Measurements from ENCODE around the gene INPP5F. TPM values are rescaled to one million over a fixed set of nuclear protein-coding genes. Genes with fewer than 3 reads are reported as not detected.
"Not testable (repeated sequence)": the region's sequence is repeated elsewhere in the genome, so short reads cannot be mapped to it uniquely, and the experiment has no call there.

INPP5F gene
- total RNA-seq, 2 donors from 2014 or later, result 17.1 to 23.7 TPM

DNA sequence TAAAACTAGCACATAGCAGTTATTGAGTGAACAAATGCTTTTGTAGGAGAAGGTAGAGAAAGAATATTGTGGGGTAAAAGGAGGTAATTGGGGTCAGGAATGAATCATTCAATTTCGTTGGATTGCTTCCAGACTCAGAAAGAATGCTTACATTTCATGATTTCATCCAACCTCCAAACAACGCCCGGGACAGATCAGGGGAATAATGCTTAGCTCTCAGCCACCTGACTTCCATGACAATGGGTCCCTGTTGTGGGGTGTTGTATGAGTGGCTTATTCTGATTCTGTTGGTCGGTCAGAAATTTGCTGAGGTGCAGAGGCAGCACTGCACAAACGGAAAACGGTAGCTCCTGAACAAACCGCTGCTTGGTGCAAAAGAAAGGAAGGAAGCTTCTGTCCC is 24.0 kb upstream of the INPP5F start:
- Histone ChIP-seq H3K27me3 (replicated peaks; ENCODE audit: insufficient read depth) (no peaks in the 10 kb centered on the region), H3K9me3 (no peaks in the 10 kb centered on the region), H3K27ac (no peak overlapping the region), H3K36me3 (no peaks in the 10 kb centered on the region), H3K4me1 (ENCODE audit: control insufficient read depth in 1 of 2, low read depth in 2 of 2) (peaks cover 2 to 9% of the 10 kb centered on the region in 2 donors), H3K4me3 (no peak overlapping the region)
- TF ChIP-seq, protein P1, sequence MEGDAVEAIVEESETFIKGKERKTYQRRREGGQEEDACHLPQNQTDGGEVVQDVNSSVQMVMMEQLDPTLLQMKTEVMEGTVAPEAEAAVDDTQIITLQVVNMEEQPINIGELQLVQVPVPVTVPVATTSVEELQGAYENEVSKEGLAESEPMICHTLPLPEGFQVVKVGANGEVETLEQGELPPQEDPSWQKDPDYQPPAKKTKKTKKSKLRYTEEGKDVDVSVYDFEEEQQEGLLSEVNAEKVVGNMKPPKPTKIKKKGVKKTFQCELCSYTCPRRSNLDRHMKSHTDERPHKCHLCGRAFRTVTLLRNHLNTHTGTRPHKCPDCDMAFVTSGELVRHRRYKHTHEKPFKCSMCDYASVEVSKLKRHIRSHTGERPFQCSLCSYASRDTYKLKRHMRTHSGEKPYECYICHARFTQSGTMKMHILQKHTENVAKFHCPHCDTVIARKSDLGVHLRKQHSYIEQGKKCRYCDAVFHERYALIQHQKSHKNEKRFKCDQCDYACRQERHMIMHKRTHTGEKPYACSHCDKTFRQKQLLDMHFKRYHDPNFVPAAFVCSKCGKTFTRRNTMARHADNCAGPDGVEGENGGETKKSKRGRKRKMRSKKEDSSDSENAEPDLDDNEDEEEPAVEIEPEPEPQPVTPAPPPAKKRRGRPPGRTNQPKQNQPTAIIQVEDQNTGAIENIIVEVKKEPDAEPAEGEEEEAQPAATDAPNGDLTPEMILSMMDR (IDR thresholded peaks at IDR 0.05), result no peak
- no peak for ATAC-seq (ENCODE audit: insufficient number of reproducible peaks, low FRiP score, low read depth)
- no peak for DNase-seq (ENCODE audit: low spot score)

DNA sequence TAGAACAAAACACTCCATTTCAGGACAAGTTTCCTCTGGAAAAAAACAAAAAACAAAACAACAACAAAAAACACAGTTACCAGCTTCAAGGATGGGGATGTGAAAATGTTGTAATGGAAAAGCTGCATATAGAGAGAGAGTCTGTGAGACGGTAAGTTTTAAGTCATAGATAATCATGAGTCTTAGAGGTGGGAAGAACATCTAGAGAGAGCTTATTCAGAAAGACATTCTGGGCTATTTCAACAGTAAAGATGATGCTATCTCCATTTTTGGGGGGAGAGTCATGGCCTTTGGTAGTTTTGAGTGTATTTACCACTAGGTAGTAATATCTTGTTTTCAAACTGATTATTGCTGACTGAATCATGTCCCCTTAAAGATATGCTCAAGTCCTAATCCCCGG is 23.3 kb upstream of the INPP5F start:
- ATAC-seq (ENCODE audit: insufficient number of reproducible peaks, low FRiP score, low read depth), result no peak
- Histone ChIP-seq H3K27ac (no peak overlapping the region), H3K4me1 (ENCODE audit: control insufficient read depth in 1 of 2, low read depth in 2 of 2) (peaks cover 2 to 9% of the 10 kb centered on the region in 2 donors), H3K9me3 (no peaks in the 10 kb centered on the region), H3K36me3 (no peaks in the 10 kb centered on the region), H3K4me3 (no peak overlapping the region), H3K27me3 (replicated peaks; ENCODE audit: insufficient read depth) (no peaks in the 10 kb centered on the region)
- TF ChIP-seq, protein P1 (IDR thresholded peaks at IDR 0.05), result no peak
- no peak for DNase-seq (ENCODE audit: low spot score)

DNA sequence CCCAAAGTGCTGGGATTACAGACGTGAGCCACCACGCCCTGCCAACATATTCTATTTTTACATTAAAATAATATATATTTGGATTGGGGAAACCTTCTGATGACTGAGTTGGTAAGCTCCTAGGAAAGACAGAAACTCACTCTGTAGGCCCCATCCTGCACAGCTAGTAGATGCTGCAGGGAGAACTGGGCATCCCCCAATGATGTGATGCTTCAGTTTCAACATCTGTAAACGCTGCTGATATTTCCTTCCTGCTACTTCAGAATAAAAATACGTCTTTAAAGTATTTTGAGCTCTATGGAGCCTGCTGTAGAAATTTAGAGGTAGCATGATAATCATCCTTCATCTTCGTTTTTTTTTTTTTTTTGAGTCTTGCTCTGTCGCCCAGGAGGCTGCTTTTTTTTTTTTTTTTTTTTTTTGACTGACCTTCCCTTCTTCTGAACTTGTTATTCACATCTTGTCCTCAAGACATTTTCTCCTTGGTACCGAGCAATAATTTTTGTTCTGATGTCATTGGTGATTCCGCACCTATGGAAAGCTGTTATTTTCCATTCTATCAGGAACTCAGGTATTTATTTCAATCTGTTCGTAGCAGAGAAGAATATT is 21.8 kb upstream of the INPP5F start:
- TF ChIP-seq, protein P1 (IDR thresholded peaks at IDR 0.05), result no peak
- no peaks in the 10 kb centered on the region for H3K9me3 ChIP-seq
- H3K36me3 ChIP-seq, result no peaks in the 10 kb centered on the region
- no peak for ATAC-seq (ENCODE audit: insufficient number of reproducible peaks, low FRiP score, low read depth)
- H3K27ac ChIP-seq, result no peak overlapping the region
- H3K4me1 ChIP-seq (ENCODE audit: control insufficient read depth in 1 of 2, low read depth in 2 of 2), result peaks cover 2 to 9% of the 10 kb centered on the region in 2 donors
- no peak for DNase-seq (ENCODE audit: low spot score)
- no peaks in the 10 kb centered on the region for H3K27me3 ChIP-seq (replicated peaks; ENCODE audit: insufficient read depth)
- no peak overlapping the region for H3K4me3 ChIP-seq

DNA sequence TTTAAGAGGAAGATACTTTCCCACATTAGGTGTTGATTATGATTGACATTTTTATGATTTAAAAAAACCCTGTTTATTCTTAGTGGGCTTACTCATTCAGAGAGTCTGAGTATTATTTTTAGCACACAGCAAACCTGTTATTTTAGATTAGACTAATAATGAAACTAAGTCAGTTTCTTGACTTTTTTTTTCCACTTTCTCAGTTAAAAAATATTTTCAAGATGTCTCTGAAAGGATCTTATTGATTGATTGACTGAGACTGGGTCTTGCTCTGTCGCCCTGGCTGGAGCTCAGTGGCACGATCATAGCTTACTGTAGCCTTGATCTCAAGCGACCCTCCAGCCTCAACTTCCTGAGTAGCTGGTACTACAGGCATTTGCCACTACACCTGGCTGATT is 20.4 kb upstream of the INPP5F start:
- TF ChIP-seq, protein P1 (IDR thresholded peaks at IDR 0.05), result no peak
- no peak for DNase-seq (ENCODE audit: low spot score)
- H3K4me3 ChIP-seq, result no peak overlapping the region
- no peaks in the 10 kb centered on the region for H3K9me3 ChIP-seq
- no peaks in the 10 kb centered on the region for H3K36me3 ChIP-seq
- peak overlapping the region in 1 of 2 donors; percentile 35 for H3K27ac ChIP-seq
- no peaks in the 10 kb centered on the region for H3K27me3 ChIP-seq (replicated peaks; ENCODE audit: insufficient read depth)
- H3K4me1 ChIP-seq (ENCODE audit: control insufficient read depth in 1 of 2, low read depth in 2 of 2), result peaks cover 2 to 9% of the 10 kb centered on the region in 2 donors
- ATAC-seq (ENCODE audit: insufficient number of reproducible peaks, low FRiP score, low read depth), result no peak

DNA sequence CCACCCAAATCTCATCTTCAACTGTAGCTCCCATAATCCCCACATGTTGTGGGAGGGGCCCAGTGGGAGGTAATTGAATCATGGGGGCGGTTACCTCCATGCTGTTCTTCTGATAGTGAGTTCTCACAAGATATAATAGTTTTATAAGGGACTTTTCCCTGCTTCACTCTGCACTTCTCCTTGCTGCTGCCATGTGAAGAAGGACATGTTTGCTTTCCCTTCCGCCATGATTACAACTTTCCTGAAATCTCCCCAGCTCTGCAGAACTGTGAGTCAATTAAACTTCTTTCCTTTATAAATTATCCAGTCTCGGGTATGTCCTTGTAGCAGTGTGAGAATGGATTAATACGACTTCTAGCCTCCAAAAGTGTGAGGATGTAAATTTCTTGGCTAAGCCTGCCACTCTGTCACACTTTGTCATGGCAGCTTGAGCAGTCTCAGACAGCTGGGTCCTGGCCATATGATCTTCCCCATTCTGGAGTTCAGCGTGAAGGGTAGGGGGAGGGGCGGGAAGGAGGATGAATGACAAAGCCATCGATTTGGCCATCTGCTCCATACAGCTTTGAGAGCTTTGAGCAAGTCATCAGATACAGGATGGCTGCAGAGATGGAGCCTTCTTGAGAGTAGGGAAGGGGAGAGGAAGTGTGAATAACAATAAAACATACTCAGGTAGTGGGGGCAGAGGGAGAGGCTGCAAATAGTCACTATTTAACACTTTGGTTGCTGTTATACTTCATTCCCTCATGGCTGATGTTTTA is 19.1 kb upstream of the INPP5F start:
- Histone ChIP-seq H3K36me3 (no peaks in the 10 kb centered on the region), H3K4me1 (ENCODE audit: control insufficient read depth in 1 of 2, low read depth in 2 of 2) (peaks cover 2 to 9% of the 10 kb centered on the region in 2 donors), H3K9me3 (no peaks in the 10 kb centered on the region), H3K4me3 (no peak overlapping the region), H3K27ac (no peak overlapping the region), H3K27me3 (replicated peaks; ENCODE audit: insufficient read depth) (no peaks in the 10 kb centered on the region)
- ATAC-seq (ENCODE audit: insufficient number of reproducible peaks, low FRiP score, low read depth), result no peak
- TF ChIP-seq, protein P1 (IDR thresholded peaks at IDR 0.05), result no peak
- no peak for DNase-seq (ENCODE audit: low spot score)

DNA sequence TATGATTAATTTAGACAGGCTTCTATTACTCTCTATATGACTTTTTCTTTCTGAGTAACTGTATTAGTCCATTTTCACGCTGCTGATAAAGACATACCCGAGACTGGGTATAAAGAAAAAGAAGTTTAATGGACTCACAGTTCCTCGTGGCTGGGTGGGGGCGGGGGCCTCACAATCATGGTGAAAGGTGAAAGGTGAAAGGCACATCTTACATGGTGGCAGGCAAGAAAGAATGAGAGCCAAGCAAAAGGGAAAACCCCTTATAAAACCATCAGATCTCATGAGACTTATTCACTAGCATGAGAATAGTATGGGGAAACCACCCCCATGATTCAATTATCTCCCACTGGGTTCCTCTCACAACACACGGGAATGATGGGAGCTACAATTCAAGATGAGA is 18.5 kb upstream of the INPP5F start:
- H3K27ac ChIP-seq; H3K4me3 ChIP-seq; H3K4me1 ChIP-seq (ENCODE audit: control insufficient read depth in 1 of 2, low read depth in 2 of 2); H3K36me3 ChIP-seq; ATAC-seq (ENCODE audit: insufficient number of reproducible peaks, low FRiP score, low read depth); H3K27me3 ChIP-seq (replicated peaks; ENCODE audit: insufficient read depth); H3K9me3 ChIP-seq; DNase-seq (ENCODE audit: low spot score): not testable (repeated sequence)

DNA sequence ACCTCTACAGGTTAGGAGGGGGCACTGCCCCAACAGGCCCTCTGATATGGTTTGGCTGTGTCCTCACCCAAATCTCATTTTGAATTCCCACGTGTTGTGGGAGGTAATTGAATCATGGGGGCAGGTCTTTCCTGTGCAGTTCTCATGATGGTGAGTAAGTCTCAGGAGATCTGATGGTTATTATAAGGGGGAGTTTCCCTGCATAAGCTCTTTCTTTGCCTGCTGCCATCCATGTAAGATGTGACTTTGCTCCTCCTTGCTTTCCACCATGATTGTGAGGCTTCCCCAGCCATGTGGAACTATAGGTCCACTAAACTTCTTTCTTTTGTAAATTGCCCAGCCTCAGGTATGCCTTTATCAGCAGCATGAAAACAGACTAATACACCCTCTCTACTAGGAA is 14.9 kb upstream of the INPP5F start:
- not testable (repeated sequence) for H3K9me3 ChIP-seq; H3K36me3 ChIP-seq; DNase-seq (ENCODE audit: low spot score); H3K4me3 ChIP-seq; H3K27me3 ChIP-seq (replicated peaks; ENCODE audit: insufficient read depth); H3K4me1 ChIP-seq (ENCODE audit: control insufficient read depth in 1 of 2, low read depth in 2 of 2); ATAC-seq (ENCODE audit: insufficient number of reproducible peaks, low FRiP score, low read depth); H3K27ac ChIP-seq

Data from thoracic aorta (tissue), 2 donors.